COR-L47 (cell line): ENCODE data around the gene CSTPP1.

Experiments used
- DNase-seq: peaks from one replicate; lab custom pipeline; 2025; lab: John Stamatoyannopoulos, UW

The CSTPP1 gene

DNA sequence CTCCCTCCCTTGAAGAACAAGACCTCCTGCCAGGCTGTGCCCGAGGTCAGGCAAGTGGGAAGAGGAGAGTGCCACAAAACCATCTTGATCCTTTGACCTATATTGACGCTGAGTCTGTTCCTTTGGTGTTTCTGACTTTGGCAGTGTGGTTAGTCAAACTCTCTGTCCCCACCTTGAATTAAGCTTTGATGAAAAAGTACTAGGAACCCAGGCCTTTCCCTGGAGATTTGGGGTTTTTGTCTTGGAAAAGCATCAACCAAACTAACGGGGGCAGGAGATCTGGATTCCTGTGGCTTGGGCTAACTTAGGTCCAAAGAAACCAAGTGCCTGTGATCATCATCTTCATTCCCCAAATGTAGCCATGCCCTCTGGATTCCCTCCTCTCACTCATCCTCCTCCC is 199.8 kb downstream of the CSTPP1 start:
- DNase-seq: no peak

DNA sequence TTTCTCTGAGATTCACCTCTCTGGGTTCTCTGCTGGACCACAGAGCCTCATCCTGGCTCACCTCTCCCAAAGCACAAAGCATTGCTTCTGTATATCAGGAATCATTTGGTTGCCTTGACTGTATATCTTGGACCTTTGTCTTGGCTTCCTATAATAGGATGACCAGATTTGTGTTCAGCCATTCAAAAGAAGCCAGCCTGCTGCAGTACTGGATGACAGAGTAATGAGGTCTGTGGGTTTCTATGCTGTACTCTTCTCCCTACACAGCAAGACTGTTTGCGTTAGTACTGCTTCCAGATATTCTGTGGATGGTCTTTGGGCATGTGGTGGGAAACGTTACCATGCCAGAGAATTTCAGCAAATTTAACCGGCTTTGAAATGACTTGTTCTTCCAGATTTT is 200.4 kb downstream of the CSTPP1 start:
- no peak for DNase-seq

DNA sequence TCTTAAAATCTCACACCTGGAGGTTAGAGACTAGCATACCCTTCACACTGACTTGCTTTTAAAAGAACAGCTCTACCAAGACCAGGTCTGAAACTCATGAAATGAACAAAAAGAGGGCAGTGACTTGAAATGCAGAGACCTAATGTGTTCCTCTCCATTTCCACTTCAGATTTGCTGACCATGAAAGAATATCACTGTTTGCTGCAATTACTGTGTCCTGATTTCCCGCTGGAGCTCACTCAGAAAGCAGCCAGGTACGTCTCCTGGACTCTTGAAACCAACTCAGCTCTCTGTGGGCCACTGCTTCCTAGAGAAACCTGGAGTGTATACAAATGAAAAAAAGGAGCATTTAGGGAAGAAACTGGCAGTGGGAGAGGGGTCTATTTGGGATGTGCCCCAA is 200.9 kb downstream of the CSTPP1 start:
- DNase-seq: no peak

DNA sequence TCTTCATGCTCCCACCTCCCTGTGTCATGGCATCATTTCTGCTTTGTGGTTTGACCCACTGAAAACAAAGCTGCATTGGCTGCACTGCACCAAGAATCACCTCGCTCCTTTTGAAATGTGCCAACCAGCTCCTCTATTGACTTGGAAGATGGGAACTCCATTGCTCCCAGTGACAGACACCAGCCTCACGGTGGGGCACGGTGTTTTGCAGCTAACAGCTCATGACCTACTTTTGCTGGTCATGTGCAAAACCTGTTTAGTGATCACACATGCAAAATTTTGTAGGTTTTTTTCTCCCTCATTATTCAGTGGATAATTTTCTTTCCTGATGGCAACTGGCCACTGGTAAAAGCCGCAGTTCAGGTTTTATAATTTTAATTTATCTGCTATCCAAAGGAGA is 203.3 kb downstream of the CSTPP1 start:
- DNase-seq: no peak

DNA sequence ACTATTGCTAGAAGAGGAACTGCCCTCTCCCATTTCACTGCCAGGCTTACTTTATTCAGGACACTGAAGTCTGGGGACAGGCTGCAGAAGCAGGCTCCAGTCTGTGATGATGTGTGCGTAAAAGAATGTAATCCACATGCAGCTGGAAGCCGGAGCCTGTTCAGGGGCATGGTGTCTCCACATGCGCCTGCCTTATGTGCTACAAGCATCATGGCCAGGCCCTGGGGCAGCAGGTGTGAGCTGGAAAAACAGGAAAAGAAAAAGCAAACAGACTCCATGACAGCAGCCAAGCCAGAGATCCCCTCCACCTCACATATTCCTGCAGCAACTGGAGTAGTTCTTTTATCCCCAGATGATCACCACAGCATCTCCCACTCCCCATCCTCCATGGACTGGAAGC is 206.8 kb downstream of the CSTPP1 start:
- DNase-seq: no peak

DNA sequence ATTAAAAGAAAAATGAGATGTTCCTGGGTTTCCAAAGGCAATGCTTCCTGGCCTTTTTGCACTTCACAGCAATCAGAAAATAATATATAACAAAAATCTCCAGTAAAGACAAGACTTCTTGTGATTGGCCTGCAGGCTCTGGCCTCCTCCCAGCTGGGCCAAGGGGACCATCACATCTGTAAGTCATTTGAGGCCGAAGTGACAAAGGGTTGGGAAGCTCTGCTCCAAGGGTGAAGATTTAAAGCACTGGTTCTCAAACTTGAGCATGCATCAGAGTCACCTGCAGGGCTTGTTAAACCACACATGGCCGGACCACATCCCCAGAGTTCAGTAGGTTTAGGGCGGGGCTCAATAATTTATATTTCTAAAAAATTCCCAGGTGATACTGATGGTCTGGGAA is 208.0 kb downstream of the CSTPP1 start:
- DNase-seq: no peak

DNA sequence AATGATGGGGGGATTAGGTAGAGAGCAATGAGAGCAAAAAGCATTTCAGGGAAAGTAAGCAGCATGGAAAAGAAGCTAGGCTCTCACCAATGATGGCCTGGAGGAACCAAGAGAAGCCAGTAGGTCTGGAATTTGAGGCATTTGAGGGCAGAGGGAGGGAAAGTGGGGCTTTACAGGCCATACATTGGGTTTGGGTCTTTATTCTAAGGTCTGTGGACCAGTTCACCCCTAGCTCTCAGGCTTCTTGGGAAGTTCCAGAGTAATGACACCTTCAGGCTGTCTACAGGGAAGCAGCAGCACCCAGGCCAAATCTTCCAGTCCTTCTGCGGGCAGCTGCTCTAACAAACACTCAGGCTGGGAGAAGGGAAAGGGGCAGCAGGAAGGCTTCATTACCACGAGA is 210.7 kb downstream of the CSTPP1 start:
- DNase-seq: no peak

DNA sequence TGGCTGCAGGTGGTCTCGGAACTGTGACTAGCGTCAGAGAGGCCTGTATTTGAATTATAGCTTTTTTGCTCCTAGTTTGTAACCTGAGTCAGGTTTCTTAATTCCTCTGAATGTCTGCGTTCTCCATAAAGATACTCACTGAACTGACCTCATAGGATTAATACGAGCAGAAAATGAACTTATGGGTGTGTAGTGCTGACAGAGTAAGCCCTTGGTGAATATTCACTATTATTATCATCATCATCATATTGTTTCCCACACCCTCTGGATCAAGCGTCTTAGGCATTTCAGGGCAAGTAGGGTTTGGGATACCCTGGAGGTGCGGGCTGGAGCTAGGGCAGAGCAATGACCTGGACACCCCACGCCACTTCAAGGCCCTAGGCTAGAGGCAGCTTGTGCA is 211.1 kb downstream of the CSTPP1 start:
- no peak for DNase-seq

DNA sequence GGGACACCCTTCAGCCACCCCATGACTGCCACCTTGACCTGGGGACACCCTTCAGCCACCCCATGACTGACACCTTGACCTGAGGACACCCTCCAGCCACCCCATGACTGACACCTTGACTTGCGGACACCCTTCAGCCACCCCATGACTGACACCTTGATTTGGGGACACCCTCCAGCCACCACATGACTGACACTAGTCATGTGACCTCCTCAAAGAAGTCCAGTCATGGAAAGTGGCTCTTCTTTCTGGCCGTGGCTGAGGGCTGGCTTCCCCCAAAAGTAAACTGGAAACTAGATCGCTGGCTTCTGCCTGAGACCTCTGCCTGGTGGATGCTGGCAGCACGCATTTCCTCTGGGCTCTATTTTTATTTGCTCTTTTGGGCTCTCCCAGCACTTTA is 211.7 kb downstream of the CSTPP1 start:
- no peak for DNase-seq

DNA sequence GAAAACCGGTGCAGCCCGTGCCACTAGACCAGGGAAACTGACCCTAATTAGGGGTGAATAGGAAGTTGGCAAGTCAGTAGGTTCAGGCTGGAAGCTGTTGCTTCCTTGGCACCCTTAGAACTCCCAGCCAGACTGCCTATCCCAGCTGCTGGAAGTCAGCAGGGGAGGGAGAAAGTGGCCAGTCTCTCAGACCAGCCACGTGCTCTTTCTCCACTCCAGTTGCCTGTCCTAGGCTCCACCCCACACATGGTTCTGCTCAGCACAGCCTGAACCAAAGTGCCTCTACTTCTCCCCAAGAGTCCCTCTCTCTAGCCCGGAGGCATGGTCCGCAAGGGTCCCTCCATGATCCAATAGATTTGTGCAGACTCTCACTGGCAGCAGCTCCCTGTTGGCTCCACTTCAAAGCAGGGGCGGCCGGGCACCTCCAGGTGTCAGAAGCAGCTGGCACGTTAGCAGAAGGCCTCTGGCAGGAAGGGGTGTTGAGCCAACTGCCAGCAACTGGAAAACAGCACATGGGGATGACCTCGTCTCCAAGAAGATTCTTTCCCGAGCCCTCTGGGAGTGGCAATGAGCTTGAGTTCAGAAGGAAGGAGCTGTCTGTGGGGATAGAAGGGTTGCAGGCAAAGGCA is 212.5 kb downstream of the CSTPP1 start:
- DNase-seq: peak; percentile 69

DNA sequence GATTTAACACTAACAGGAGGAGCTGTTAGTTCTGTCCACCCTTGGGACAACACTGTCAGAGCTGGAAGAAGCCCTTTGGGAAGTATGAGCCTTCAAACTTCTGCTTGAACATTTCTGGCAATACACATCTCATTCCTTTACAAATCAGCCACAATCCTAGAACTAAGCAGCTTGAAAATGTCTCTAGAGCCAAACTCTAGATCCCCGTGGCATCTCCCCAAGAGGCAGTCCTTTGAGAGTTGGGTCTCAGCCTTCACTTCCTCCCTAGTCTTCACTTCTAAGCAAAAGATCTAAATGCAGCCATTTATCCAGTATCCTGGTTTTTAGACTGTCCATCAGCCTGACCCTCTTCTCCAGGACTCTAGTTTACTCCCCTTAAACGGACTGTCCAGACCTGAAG is 213.2 kb downstream of the CSTPP1 start:
- DNase-seq: no peak

DNA sequence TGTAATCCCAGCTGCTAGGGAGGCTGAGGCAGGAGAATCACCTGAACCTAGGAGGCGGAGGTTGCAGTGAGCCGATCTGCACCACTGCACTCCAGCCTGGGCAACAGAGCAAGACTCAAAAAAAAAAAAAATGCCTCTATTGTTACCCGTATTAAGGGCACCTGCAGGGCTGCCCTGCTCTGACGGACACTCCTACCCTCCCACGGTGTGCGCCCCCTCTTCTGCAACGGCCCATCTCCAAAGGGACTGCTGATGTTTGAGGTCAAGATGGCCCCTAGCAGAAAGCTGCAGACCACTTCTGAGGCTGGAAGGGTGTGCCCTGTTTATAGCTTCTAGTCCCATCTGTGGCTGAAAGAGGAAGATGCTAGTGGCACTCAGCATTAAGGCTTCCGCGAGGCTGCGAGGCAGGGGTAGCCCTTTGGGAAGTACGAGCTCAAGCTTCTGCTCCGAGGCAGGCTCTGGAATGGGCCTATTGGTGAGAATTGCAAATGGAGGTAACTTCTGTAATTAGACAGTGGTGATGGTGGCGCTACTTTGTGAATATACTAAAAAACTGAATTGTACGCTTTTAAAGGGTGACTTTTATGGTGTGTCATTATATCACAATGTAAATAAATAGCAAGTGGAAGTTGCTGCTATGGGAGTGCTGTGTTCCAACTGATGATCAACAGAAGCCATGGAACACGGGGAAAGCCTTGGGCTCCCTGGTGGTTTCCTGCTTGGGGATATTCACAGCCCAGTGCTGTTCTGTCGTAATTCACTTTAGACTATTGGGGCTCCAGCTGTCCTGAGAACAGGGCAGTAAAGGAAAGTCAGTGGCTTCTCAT is 215.8 kb downstream of the CSTPP1 start:
- DNase-seq: no peak

DNA sequence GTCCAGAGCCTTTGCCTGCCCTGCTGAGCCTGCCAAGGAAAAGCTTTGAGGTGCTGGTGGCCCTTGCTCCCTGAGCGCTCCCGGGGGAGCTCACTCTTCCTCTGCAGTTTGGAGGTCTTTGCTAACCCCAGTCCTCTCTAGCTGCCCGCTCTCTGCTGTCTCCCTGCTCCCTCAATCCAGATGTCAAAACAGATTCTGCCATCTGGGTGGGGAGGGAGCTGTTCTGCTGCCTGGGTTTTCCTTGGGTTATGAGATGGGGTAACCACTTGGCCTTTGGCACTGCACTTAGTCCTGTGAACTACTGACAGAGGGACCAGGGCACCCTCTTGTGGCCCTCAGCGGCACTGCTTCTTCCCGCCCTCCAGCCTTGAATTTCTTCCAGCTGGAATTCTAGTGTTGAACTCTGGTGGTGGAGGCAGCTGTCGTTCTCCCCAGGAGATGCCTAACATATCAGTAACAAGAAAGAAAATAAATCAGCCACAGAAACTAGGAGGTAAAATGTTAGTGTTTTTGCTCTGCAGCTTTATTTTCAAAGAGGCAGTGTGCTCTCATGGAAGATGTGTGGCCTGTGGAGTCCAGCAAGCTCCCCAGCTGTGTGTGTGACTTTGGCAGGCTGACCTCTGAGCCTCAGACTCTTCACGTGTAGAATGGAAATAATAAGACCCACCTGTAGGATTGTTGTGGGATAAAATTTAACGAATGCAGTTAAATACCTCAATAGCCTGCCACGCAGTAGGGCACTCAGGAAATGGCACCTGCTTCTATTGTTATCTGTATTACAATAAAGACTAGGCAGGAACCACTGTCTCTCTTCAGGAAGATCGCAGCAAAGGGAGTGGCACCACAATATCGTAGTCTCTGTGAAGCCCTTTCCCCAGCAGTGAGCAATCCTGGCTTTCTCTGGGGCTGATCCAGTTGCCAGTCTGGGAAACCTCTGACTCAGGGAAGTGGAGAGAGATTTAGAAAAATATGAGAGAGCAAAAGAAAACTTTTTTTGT is 216.7 kb downstream of the CSTPP1 start:
- peak; percentile 81 for DNase-seq

DNA sequence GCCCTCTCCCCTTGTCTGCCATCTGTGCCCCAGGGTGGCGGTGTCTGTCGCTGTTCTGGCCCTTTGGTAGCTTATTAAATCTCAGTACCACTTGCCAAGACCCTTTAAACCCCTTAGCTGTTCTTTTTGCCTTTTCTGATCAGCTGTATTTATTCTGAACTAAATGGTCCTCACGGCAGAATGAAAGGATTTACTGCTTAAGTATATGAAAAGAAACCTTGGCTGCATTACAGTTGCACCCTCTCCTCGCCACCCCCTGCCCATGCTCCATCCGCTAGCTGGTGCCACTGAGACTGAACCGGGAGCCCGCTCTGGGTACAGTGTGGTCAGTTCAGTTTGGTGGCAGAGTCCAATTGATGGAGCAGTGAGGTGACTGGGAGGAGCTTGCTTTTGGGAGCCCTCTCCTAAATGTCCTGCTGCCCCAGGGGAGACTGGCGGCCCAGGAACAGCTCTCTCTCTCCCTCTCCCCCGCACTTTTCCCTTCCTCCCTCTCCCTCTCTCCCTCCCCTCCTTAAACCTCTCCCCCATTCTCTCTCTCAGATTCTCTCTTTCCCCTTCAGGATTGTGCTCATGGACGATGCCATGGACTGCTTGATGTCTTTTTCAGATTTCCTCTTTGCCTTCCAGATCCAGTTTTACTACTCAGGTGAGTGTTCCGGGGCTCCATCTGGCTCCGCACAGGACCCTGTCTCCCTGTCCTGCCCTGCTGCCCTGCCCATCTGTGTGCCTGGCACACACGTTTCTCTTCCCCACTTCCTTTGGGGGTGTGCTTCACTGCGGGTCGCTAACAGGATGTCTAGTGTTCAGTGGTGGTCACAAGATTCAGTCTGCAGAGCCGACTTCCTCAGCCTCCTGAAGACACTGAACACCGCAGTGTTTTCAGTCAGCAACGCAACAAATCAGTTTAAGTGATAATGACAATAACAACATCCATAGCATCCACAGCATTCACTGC is 218.3 kb downstream of the CSTPP1 start:
- no peak for DNase-seq

DNA sequence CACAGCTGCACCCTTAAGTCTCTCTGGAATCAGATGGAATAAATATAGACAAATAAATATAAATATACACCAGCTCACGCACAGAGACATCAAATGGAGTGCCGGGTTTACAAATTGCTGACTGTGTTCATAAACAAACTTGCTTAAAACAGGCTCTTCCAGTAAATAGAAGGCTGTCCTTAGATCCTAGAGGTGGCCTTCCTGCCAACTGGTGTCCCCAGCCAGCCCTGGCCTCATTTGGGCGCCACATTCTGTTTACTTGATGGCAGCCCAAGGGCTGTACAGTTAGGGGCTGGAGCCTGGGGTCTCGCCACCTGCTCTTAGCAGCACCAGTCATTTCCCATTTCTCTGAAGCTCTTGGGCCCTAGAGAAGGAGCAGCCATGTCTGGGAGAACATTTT is 219.3 kb downstream of the CSTPP1 start:
- DNase-seq: no peak

DNA sequence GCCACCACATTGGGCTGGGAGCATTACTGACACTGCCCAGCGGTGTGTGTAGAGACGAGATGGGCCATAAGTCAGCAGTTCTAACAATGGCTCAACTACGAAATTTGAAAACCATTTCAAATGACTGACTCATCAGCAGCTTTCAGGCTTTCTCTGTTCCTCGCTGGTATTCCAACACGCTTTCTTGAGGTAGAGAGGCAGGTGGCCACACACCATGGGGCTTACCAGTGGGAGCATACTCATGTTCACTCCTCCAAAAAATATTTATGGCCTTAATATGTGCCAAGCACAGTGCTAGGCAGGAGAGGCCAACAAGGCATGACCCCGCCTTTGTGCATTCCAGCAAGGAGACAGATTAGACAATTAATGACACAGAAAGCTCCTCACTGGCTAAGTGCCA is 219.8 kb downstream of the CSTPP1 start:
- no peak for DNase-seq

DNA sequence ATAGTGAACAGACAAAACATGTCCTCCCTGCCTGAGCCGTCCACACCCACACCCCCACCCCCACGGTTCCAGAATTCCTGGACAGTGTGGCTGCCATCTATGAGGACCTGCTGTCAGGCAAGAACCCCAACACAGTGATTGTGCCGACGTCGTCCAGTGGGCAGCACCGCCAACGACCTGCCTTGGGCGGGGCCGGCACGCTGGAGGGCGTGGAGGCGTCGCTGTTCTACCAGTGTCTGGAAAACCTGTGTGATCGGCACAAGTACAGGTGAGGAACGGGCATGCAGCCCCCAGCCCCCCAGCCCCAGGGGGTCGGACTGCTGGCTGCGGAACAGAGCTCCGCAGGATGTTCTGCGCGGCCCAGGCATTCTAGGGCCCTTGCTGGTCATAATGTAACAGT is 220.4 kb downstream of the CSTPP1 start:
- no peak for DNase-seq

DNA sequence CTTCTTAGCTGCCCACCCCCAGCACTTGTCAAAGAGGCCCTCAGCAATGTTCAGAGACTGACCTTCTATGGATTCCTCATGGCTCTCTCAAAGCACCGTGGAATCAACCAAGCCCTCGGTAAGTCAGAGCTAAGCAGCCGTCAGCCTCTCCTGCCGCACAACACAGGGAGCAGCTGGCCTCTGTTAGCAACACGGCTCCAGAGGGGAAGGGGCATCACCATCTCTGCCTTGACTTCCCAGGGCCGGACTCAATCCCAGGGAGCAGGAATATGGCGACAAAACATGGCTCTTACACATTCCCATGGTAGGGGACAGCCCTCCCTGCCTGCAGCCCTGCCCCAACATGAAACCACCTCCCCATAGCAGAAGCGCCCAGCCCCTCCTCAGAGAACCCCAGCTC is 221.2 kb downstream of the CSTPP1 start:
- DNase-seq: no peak

DNA sequence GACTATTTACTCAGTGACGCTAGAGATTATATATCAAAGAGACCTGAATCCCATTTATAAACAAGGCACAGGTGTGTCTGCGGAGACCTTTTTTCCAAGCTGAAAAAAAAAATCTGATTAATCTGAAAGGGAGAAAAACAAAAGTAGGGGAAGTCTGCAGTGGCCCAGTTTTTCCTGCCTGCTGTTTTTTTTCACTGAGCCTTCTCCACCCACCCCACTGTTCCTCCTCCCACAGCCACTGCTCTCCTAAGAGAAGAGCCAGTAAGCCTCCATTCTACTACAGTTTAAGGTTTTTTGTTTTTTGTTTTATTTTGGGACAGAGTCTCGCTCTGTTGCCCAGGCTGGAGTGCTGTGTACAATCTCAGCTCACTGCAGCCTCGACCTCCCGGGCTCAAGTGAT is 221.7 kb downstream of the CSTPP1 start:
- DNase-seq: no peak

DNA sequence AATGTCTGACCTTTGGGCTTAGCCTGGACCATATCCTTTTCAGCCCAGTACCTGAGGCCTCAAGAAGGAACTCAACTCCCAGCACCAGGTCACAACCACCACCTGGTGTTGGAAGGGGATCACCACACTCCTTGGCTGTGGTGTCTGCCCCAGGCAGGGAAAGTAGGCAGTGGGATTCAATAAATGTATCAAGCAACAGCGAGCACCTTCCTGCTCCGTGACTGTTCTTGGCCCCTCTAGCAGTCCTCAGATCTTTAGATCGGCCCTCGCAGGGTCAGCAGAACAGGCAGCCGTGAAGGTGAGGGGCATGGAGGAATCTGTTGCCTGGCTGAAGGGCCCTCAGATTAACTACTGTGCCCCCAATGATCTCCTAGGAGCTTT is 224.2 kb downstream of the CSTPP1 start:
- no peak for DNase-seq

DNA sequence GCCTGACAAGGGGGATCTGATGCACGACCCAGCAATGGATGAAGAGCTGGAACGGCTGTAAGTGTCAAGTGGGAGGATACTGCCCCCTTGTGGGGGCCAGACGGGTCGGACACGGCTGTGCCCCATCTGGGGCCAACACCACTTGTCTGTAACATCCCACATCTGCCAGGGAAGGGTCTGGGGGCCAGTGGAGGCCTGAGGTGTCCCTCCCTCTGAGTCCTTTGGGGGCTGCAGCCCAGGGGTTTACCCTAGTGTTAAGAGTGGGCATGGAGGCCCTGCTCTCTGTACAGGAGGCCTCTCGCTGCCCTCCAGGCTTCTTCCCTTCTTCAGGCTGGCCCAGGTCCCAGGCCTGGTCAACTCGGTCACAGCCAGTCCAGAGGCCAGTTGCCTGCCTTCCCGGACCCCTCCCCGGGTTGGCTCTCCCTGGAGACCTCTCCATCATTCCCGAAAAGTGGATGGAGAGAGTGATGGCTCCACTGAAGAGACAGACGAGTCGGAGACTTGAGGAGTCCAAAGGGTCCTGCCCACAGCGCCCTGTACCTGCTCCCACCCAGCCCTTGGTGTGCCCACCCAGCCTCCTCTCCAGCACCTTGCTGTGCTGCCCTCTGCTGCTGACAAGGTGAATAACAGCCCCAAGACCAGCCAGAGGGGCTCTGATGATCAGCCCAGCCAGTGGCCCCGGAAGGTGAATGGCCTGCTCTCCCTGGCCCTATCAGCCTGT is 224.7 kb downstream of the CSTPP1 start:
- peak; percentile 40 for DNase-seq
